HG03045 (cell line): Measurements from ENCODE around the gene OR56B4.
"Not testable (repeated sequence)": the region's sequence is repeated elsewhere in the genome, so short reads cannot be mapped to it uniquely, and the experiment has no call there.

Source experiments
- ATAC-seq: cut with Tn5 transposase; IDR thresholded peaks from one replicate; pipeline ENCODE4 v1.9.1; 2021; ENCODE audit warnings: mild to moderate bottlenecking, moderate library complexity; ENCODE audit not compliant: unreplicated experiment

OR56B4 gene

DNA sequence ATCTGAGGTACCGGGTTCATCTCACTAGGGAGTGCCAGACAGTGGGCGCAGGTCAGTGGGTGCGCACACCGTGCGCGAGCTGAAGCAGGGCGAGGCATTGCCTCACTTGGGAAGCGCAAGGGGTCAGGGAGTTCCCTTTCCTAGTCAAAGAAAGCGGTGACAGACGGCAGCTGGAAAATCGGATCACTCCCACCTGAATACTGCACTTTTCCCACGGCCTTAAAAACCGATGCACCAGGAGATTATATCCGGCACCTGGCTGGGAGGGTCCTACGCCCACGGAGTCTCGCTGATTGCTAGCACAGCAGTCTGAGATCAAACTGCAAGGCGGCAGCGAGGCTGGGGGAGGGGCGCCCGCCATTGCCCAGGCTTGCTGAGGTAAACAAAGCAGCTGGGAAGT, 36.3 kb downstream of the OR56B4 start:
- not testable (repeated sequence) for ATAC-seq

DNA sequence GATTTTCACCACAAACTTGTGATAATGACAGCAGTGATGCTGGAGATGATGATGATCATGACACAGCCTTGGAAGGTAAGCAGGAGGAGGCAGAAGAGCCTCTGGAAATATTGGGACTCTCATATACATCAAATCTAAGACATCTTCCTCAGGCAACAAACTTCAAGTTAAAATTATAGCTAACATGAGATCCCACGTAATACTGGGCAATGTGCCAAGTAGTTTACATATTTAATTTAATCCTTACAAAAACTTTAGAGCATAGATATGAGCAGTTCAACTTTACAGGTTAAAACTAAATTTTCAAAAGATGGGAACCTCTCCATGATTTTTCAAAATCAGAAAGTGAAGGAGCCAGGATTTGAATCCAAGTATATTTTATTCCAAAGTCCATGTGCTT, 43.6 kb downstream of the OR56B4 start:
- ATAC-seq, result no peak

- ATAC-seq, result no peak
These were observed 44.6 kb downstream of the OR56B4 start for GRCh38 chr11:6152126-6152525.

- no peak for ATAC-seq
These were observed 49.3 kb downstream of the OR56B4 start for GRCh38 chr11:6156628-6157359.
